Calu3 (cell line): ENCODE data around the gene FRMD3. TPM values are rescaled to one million over a fixed set of nuclear protein-coding genes. Genes with fewer than 3 reads are reported as not detected.

Source experiments
- BruUV-seq: library from RNA; stranded (reverse); fragments of 400-500 nt; replicated peaks from 2 replicates; lab custom pipeline; 2021; lab: Mats Ljungman, UMichigan
- CTCF ChIA-PET: fragments of 300-600 bp; sonication (Branson Sonifier 250); formaldehyde crosslinking; loops from one replicate; lab custom pipeline; 2022; ENCODE audit warnings: antibody characterized with exemption; lab: Charles Lee
- DNase-seq: peaks from one replicate; pipeline ENCODE4 v3.0.0; 2022
- H3K27ac Mint-ChIP-seq: one replicate; pipeline ENCODE4 v1.8.0; 2022; ENCODE audit warnings: mixed read lengths; ENCODE audit not compliant: unreplicated experiment
- H3K27me3 Mint-ChIP-seq: one replicate; pipeline ENCODE4 v1.8.0; 2022; ENCODE audit warnings: mixed read lengths; ENCODE audit not compliant: unreplicated experiment
- H3K36me3 Mint-ChIP-seq: one replicate; pipeline ENCODE4 v1.8.0; 2022; ENCODE audit warnings: mild to moderate bottlenecking, moderate library complexity, mixed read lengths; ENCODE audit not compliant: insufficient read depth, unreplicated experiment
- H3K4me1 Mint-ChIP-seq: one replicate; pipeline ENCODE4 v1.8.0; 2022; ENCODE audit warnings: mild to moderate bottlenecking, low read depth, mixed read lengths; ENCODE audit not compliant: unreplicated experiment
- H3K4me3 Mint-ChIP-seq: one replicate; pipeline ENCODE4 v1.8.0; 2022; ENCODE audit warnings: mild to moderate bottlenecking, low read depth, moderate library complexity, mixed read lengths; ENCODE audit not compliant: unreplicated experiment
- H3K9me3 Mint-ChIP-seq: one replicate; pipeline ENCODE4 v1.8.0; 2022; ENCODE audit warnings: low read depth, mixed read lengths; ENCODE audit not compliant: unreplicated experiment
- CTCF ChIP-seq: fragments of 200-600 bp; IDR thresholded peaks from one replicate; pipeline ENCODE4 v1.8.0; 2022; ENCODE audit warnings: antibody characterized with exemption; ENCODE audit not compliant: unreplicated experiment
- intact Hi-C: fragments of 100-400 bp; cut with micrococcal nuclease; formaldehyde crosslinking; loops from one replicate; pipeline ENCODE4 v1.10.0; 2022; ENCODE audit not compliant: unreplicated experiment
- total RNA-seq: library from RNA; stranded (reverse); gene quantifications from 2 replicates; pipeline ENCODE4 v1.2.3, GENCODE V29; 2022

Gene FRMD3
- total RNA-seq, 1 experiment from 2014 or later = 0.38 TPM

GRCh38 chr9:83419961-83420360 lies 118.2 kb downstream of the FRMD3 start:
- H3K9me3 Mint-ChIP-seq = peaks cover 7% of the 10 kb centered on the region
- TF ChIP-seq CTCF = no peak
- intact Hi-C loops = no loop called here
- H3K4me3 Mint-ChIP-seq = no peak overlapping the region
- CTCF ChIA-PET = no interaction called here
- BruUV-seq = no TSS peak
- H3K27me3 Mint-ChIP-seq = no peaks in the 10 kb centered on the region
- no peaks in the 10 kb centered on the region for H3K4me1 Mint-ChIP-seq
- no peaks in the 10 kb centered on the region for H3K36me3 Mint-ChIP-seq
- no peak overlapping the region for H3K27ac Mint-ChIP-seq
- no peak for DNase-seq

- intact Hi-C loops = no loop called here
- no TSS peak for BruUV-seq
- Mint-ChIP-seq H3K27ac (no peak overlapping the region), H3K27me3 (no peaks in the 10 kb centered on the region), H3K9me3 (peaks cover 7% of the 10 kb centered on the region), H3K36me3 (no peaks in the 10 kb centered on the region), H3K4me3 (no peak overlapping the region), H3K4me1 (no peaks in the 10 kb centered on the region)
- DNase-seq = no peak
- CTCF ChIA-PET = interaction anchor here (0.6 kb wide), 1 partner anchor 110 kb away, joined by 6 read pairs; no protein-coding TSS in a partner anchor
- TF ChIP-seq CTCF = no peak
Observed at GRCh38 chr9:83418283-83418682, 119.9 kb downstream of the FRMD3 start.

- intact Hi-C loops = no loop called here
- H3K4me1 Mint-ChIP-seq = no peaks in the 10 kb centered on the region
- peaks cover 19% of the 10 kb centered on the region for H3K27me3 Mint-ChIP-seq
- H3K36me3 Mint-ChIP-seq = no peaks in the 10 kb centered on the region
- no peak for DNase-seq
- no peak overlapping the region for H3K27ac Mint-ChIP-seq
- H3K4me3 Mint-ChIP-seq = no peak overlapping the region
- no TSS peak for BruUV-seq
- no peak for TF ChIP-seq CTCF
- H3K9me3 Mint-ChIP-seq = peaks cover 7% of the 10 kb centered on the region
- CTCF ChIA-PET = no interaction called here
Observed at GRCh38 chr9:83413367-83413766, 124.8 kb downstream of the FRMD3 start.

- no peak overlapping the region for H3K27ac Mint-ChIP-seq
- intact Hi-C loops = no loop called here
- TF ChIP-seq CTCF = no peak
- no peak overlapping the region for H3K4me3 Mint-ChIP-seq
- H3K27me3 Mint-ChIP-seq = peaks cover 32% of the 10 kb centered on the region
- H3K4me1 Mint-ChIP-seq = no peaks in the 10 kb centered on the region
- no TSS peak for BruUV-seq
- DNase-seq = no peak
- H3K36me3 Mint-ChIP-seq = no peaks in the 10 kb centered on the region
- CTCF ChIA-PET = no interaction called here
- peaks cover 3% of the 10 kb centered on the region for H3K9me3 Mint-ChIP-seq
Observed at GRCh38 chr9:83410701-83411100, 127.5 kb downstream of the FRMD3 start.
